Endometrium (tissue), 2 donors: ENCODE measurements around the gene TMEM134.
"Not testable (repeated sequence)": the region's sequence is repeated elsewhere in the genome, so short reads cannot be mapped to it uniquely, and the experiment has no call there.

Experiments
- FAIRE-seq: peaks from 2 replicates; lab custom pipeline; 2012; peaks lifted over from hg19 to GRCh38; lab: Jason Lieb, UNC
- donor health status: control.
- donor health status: control.

TMEM134 gene

DNA sequence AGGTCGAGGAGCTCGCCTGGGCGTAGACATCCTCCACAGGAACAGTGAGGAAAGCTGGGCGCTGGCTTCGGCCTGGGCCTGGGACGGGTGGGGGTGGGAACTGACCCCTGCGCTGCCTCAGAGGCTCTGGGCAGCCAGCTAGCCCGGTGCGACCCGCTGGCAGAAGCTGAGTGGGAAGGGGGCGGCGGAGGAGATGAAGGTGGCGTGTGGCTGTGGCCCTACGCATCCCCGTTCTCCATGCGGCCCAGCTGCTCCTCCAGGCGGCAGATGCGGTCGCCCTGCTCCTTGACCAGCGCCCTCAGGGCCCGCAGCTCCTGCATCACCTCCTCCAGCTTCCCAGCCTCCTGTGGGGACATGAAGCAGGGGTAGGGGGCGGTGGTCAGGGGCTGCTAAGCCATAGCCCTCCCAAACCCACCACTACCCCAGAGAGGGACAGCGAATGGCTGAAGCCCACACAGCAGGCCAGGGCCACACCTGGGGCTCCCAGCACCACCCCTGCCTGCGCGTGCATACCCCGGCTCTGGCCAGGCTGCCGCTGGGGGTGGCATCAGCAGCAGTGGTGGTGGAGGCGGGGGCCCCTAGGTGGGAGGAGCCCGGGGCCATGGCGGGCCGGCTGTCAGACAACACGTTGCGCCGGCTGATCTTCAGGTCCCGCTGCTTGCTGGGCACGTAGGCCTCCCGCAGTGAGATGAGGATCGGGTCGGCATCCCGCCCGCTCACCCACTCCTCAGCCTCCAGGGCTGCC, 30.7 kb downstream of the TMEM134 start:
- no peak for FAIRE-seq

DNA sequence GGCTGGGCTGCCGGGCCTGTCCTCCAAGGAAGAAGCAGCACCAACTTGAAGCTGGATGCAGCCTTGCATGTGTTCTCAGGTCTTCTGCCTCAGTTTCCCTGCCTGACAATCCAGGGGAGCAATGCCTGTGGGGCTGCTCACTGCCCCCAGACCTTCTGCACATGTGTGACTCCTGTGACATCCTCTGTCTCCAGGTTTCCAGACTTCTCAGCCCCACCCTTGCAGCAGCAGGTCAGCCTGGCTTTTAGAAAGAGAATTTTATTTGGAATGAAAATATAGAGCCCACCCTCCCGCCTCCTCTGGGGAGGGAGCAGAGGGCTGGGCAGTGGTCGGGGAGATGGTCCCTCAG, 31.3 kb downstream of the TMEM134 start:
- FAIRE-seq: no peak

DNA sequence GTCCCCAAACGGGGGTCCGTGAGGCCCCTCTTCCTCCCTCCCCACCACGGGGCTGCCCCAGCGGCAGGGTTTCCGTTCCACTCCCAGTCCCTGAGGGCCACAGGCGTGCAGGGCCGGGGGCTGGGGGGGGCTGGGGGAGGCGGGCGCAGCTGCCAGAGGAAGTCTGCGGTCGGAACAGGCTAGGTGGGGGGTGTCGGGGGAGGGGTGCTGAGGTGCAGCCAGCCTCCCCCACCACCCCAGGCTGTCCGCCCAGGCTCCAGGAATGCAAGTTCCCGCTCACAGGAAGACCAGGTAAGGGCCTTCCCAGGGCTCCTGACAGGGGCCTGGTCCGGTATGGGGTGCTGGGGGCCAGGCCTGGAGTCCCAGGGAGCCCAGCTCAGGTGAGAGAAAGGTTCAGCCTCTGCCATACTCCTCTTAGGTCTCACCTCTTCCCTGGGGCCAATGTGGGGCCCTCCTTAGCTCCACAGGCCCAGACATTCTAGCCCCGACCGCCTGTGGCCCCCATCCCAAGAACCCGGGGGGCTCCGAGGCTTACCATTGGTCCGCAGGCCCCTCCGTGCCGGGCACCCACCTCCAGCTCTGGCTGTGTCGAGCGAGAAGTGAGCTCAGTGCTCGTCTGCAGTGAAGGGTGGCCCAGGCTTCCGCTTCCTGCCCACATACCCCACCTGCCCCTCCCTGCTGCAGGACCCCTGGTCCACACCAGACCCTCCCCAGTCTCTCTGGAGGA, 31.8 kb downstream of the TMEM134 start, which contains the start of gene PTPRCAP:
TSS of gene PTPRCAP (minus strand) at position 601 of the 727 bp plus-strand sequence. CDS start at position 538, 63 bp downstream.
- FAIRE-seq: no peak

DNA sequence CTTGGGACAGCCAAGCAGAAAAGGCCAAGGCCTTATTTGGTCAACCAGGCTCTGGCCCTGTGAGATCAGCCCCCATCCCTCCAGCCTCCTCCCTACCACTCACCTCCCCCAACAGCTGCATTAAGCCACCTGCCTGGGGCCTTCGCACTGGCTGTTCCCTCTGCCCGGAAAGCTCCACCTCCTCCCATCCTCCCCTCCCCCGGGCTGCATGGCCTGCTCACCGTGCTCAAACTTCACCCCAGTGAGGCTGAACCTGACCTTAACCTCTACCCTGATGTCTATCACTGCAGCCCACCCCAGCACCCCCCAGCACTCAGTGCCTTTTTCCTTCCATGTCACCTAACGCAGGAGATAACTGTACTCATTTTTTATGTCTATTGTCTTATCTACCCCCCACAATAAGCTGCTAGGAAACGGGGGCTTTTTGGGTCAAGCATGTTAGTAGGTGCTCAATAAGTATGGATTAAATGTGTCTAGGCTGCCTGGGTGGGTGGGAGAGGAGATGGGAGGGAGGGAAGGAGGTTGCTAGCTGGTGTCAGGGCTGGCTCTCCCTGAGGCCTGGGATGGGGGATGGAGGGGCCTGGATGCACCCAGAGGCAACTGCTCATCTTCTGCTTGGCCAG, 32.5 kb downstream of the TMEM134 start:
- no peak for FAIRE-seq

DNA sequence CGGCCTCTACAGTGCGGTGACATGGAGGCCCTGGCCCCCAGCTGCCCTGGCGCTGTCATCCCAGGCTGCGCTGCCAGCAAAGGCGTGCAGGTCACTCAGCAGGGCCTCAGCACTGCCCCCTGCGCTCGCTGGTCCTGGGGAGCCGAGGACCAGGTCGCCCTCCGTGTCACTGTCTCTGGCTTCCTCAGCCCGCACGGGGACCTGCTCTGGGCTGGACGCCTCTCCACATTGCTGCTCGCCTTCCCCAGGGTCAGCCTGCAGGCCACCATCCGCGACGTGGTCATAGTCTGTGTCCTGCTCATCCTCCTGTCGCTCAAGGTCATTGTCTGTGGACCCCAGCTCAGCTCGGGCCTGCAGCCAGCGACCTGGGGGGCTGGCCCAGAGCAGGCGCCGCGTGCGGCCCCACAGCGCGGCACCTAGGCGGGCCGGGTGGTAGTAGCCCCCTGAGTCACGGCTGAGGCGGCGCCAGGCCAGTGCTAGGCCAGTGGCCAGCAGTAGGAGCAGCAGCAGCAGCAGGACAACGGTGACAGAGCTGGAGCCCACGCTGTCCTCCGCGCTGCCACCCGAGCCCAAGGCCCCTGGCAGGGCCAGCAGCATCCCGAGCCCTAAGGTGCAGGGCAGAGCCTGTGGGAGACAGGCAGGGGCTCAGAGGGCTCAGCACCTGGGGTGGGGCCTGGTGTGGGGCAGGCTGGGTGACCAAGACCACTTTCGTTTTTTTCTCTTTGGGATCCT, 33.2 kb downstream of the TMEM134 start:
- FAIRE-seq: no peak

DNA sequence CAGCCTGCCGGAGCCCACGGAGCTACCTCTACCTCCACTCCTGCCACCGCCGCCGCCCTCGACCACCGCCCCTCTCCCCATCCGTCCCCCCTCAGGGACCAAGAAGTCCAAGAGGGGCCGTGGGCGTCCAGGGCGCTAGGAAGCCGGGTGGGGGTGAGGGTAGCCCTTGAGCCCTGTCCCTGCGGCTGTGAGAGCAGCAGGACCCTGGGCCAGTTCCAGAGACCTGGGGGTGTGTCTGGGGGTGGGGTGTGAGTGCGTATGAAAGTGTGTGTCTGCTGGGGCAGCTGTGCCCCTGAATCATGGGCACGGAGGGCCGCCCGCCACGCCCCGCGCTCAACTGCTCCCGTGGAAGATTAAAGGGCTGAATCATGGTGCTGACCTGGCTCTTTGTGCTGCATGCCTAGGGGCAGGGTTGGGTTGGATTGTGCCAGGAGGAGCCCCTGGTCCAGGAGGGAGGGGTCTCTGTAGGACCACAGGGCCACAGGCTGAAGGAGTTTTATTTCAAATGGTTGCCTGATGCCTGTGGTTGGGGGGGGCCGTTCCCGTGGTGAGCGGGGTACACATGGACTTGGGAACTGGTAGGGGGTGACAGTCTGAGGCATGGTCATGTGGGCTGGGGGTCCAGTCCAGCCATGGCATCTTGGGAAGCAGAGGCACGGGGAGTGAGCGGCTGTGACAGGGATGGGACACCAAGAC, 33.9 kb downstream of the TMEM134 start:
- no peak for FAIRE-seq

DNA sequence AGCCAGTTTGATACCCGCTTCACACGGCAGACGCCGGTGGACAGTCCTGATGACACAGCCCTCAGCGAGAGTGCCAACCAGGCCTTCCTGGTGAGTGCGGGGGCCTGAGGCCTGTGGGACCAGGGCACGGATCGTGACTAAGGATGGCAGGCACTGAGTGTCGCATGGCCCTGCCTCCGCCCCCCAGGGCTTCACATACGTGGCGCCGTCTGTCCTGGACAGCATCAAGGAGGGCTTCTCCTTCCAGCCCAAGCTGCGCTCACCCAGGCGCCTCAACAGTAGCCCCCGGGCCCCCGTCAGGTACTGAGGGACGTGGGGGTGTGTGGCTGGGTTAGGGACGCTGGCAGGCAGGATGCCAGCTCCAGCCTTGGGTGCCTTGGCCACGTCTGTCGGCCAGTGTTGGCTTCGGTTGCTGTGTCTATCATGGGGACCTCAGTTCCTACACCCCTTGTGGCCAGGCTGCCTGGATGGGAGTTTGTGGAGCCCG, 34.6 kb downstream of the TMEM134 start:
- no peak for FAIRE-seq

DNA sequence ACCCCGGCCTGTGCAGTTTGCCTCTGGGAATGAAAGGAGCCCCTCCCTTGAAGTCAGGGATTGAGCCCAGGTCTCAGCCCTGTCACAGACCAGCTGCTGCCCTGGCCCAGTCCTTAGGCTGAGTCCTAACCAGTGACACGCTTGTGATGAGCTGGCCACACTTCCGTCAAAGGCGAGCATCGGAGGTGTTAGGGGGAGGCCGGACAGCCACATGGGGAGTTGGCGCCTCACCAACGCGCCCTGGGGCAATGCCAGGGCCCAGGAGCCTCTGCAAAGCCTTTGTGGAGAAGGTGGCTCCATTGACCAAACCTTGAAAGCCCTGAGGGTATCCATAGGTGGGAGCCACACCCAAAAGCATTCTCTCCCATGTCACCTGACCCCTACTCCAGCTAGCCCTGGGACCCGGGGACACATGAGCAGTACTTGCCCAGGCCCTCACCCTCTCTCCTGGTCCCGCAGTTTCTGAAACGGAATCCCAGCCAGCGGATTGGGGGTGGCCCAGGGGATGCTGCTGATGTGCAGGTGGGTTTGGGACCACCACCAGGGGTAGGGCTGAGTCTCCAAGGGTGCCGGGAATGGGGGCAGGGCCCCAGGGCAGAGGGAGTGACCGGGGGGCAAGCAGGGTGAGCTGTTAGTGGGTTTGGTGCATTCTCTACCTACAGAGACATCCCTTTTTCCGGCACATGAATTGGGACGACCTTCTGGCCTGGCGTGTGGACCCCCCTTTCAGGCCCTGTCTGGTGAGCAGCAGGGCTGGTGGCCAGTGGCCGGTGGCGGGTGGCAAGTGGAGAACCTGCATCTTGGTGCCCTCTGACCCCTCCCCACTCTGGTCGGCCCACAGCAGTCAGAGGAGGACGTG, 35.3 kb downstream of the TMEM134 start:
- FAIRE-seq: no peak

DNA sequence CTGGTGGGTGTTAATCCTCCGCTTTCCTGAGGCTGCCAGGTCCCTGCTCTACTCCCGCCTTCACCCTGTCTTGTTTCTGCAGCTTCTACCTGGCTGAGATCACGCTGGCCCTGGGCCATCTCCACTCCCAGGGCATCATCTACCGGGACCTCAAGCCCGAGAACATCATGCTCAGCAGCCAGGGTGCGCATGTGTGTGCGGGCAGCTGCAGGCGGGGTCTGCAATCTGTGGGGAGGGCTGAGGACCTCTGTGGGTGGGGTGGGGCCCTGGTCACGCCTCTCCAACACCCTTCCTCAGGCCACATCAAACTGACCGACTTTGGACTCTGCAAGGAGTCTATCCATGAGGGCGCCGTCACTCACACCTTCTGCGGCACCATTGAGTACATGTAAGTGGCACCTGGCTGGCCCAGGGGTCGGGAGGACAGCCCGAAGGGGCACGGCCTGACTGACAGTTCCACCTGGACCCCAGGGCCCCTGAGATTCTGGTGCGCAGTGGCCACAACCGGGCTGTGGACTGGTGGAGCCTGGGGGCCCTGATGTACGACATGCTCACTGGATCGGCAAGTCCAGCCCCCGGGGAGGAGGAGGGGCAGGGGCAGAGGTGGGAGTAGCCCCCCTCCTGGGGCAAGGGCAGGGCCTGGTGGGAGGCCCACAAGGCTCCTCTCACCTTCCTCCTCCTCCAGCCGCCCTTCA, 36.2 kb downstream of the TMEM134 start:
- no peak for FAIRE-seq

DNA sequence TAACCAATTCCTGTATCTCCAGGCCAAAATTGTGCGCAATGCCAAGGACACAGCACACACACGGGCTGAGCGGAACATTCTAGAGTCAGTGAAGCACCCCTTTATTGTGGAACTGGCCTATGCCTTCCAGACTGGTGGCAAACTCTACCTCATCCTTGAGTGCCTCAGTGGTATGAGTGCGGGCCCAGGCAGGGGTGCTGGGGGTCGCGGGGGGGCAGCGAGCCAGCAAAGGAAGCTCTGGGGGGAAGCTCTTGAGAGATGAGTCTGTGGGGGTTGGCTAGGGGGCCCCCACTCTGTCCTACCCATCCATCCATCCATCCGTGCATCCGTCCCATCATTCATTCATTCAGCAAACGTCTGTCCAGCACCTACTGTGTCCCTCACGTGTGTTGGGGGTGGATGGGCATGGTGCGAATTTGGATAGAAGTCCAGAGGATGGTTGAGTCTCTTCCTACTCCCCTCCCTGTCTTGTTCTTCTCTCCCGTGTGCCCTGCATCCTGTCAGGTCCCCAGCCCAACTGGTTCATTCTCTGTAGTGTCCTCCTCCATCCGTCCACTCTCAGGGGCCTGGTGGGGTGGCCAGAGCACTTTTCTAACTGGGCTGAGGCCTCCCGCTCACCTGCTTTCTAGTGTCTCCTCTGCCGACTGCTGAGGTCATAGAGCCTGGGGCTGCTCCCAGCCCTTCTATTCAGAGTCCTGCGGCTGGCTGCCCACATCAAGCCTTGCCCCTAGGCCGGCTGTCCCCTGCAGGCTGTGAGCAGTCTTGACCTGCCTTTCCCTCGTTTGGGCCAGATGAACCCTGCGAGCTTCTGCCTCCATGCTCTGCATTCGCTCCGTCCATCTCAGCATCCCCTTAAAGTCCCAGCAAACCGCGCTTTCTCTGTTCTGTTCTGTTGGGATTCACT, 37.5 kb downstream of the TMEM134 start:
- no peak for FAIRE-seq

DNA sequence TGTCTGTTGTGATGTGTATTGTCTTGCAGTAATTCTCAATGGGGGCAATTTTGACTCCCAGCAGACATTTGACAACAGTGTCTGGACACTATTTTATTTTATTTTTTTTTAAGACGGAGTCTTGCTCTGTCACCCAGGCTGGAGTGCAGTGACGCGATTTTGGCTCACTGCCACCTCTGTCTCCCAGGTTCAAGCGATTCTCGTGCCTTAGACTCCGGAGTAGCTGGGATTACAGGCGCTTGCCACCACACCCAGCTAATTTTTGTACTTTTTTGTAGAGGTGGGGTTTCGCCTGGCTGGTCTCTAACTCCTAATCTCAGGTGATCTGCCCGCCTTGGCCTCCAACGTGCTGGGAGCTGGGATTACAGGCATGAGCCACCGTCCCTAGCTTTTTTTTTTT, 39.3 kb downstream of the TMEM134 start:
- no peak for FAIRE-seq

DNA sequence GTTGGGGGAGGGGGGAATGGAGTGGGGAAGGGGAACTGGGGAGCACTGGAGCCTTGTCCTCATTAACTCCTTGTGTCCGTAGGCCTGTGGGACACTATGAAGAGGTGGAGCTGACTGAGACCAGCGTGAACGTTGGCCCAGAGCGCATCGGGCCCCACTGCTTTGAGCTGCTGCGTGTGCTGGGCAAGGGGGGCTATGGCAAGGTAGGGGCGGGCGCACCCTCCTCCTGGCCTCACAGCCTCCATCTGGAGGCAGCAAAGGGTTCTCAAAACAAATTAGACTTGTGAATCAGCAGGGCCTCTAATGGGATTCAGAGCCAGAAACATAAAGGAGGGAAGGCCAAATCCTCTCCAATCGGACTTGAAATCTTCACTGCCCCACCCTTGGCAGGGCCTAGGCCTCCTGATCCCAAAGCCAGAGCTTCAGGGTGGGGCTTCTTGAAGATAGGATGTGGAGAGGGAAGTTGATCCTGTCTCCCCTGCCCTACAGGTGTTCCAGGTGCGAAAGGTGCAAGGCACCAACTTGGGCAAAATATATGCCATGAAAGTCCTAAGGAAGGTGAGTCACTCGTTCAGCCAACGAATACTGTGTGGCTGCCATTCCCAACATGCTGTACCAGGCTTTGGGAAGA, 39.9 kb downstream of the TMEM134 start:
- no peak for FAIRE-seq

DNA sequence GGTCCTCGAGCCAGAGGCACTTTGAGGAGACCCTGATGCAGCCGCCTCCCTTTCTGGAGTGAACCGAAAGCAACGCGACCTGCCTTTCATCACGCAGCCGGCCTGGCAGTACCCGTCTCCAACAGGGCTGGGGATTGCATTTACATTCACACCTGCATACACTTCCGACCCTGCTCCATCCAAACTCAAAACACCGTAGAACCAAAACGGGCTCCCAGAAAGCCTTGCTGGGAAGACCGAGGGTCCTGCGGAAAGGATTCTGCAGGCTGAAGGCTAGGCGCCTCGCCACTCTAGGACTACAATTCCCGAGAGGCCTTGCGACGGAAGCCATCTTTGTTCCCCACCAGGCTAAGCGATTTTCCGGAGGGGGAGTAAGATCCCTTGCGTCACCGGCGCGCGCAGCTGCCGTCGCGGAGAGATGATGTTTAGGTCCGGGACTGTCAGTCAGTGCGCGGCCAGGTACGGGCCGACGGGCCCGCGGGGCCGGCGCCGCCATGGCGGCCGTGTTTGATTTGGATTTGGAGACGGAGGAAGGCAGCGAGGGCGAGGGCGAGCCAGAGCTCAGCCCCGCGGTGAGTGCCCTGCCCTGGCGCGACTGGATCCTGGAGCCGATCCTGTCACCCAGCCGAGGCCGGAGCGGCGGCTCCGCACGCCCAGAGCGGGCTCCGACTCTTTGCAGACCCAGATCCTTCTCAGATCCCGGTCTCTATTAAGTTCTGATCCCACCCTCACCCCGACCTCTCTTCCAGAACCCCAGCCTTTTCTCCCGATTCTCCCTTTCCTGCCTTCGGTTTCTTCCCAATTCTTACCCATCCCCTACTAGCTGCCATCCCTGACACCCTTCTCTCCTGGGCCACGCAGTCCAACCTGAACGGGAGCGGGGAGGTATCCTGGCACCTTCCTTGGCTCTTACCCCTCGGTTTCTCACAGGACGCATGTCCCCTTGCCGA, 40.7 kb downstream of the TMEM134 start, which contains the start of gene RPS6KB2:
TSS of gene RPS6KB2 (plus strand) at position 443 of the 950 bp plus-strand sequence. CDS start at position 495, 52 bp downstream.
- FAIRE-seq: peak; percentile 87

DNA sequence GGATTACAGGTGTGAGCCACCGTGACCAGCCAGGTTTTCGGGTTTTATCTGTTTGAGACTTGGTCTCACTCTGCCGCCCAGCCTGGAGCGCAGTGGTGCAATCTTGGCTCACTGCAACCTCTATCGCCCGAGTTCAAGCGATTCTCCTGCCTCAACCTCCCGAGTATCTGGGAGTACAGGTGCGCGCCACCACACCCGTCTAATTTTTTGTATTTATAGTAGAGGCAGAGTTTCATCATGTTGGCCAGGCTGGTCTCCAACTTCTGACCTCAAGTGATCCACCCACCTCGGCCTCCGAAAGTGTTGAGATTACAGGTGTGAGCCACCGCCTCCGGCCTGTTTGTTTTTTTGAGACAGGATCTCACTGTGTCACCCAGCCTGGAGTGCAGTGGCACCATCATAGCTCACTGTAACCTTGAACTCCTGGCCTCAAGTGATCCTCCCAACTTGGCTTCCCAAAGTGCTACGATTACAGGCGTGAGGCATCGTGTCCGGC, 41.6 kb downstream of the TMEM134 start:
- FAIRE-seq: not testable (repeated sequence)

DNA sequence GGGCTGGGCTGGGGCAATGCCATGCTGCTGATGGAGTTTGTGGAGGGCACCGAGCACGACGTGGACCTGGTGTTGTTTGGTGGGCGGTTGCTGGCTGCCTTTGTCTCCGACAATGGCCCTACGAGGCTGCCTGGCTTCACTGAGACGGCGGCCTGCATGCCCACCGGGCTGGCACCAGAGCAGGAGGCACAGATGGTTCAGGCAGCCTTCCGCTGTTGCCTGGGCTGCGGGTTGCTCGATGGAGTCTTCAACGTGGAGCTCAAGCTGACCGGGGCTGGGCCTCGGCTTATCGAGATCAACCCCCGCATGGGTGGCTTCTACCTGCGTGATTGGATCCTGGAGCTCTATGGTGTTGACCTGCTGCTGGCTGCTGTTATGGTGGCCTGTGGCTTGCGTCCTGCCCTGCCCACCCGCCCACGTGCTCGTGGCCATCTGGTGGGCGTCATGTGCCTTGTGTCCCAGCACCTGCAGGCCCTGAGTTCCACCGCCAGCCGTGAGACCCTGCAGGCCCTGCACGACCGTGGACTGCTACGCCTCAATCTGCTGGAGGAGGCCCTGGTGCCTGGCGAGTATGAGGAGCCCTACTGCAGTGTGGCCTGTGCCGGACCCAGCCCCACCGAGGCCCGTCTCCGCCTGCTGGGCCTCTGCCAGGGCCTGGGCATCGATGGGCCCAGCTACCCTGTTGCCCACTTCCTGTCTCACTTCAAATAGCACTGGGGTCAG, 45.0 kb downstream of the TMEM134 start:
- no peak for FAIRE-seq

DNA sequence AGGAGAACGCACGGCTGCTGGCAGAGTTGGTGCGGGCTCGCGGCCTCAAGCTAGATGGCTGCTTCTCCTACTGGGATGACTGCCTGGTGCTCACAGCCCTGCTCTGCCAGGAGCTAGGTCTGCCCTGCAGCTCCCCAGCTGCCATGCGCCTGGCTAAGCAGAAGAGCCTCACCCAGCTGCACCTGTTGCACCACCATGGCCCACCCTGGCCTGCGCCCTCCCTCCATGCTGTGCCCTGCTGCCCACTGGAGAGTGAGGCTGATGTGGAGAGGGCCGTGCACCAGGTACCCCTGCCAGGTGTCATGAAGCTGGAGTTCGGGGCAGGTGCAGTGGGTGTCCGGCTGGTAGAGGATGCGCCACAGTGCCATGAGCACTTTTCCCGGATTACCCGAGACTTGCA, 45.6 kb downstream of the TMEM134 start:
- FAIRE-seq: no peak
